Hematopoietic multipotent progenitor cell (in vitro differentiated cells): ENCODE data around the gene CABCOCO1. TPM values are rescaled to one million over a fixed set of nuclear protein-coding genes. Genes with fewer than 3 reads are reported as not detected.
"Not testable (repeated sequence)": the region's sequence is repeated elsewhere in the genome, so short reads cannot be mapped to it uniquely, and the experiment has no call there.

ENCODE experiments used
- DNase-seq, 3 donors: peaks; one replicate each; pipeline ENCODE4 v3.0.0-alpha.2; 2011 to 2015; ENCODE audit warnings: low read depth in 2 of 3, low spot score in 2 of 3
- total RNA-seq: library from RNA; depleted of rRNA; stranded (reverse); fragments of >200 nt; gene quantifications from one replicate; pipeline ENCODE4 v1.2.3, GENCODE V29; 2012

CABCOCO1 gene
- total RNA-seq, 1 donor = not detected

- no peak for DNase-seq
These were observed 20.6 kb upstream of the CABCOCO1 start for GRCh38 chr10:61642150-61642571.

- DNase-seq = no peak
These were observed 20.1 kb upstream of the CABCOCO1 start for GRCh38 chr10:61642676-61643075.

GRCh38 chr10:61643316-61643751 lies 19.4 kb upstream of the CABCOCO1 start:
- DNase-seq = no peak

GRCh38 chr10:61653699-61654098 lies 9.0 kb upstream of the CABCOCO1 start:
- no peak for DNase-seq

- no peak for DNase-seq
These were observed 7.3 kb upstream of the CABCOCO1 start for GRCh38 chr10:61655335-61655851.

- DNase-seq = no peak
These were observed 737 bp downstream of the CABCOCO1 start for GRCh38 chr10:61663466-61663865.

- DNase-seq = no peak
These were observed 2.3 kb downstream of the CABCOCO1 start for GRCh38 chr10:61664985-61665384.

- DNase-seq = no peak
These were observed 6.5 kb downstream of the CABCOCO1 start for GRCh38 chr10:61669161-61669725.

GRCh38 chr10:61669849-61670248 lies 7.1 kb downstream of the CABCOCO1 start:
- DNase-seq = no peak

GRCh38 chr10:61673360-61673759 lies 10.6 kb downstream of the CABCOCO1 start:
- DNase-seq = no peak

GRCh38 chr10:61682323-61682722 lies 19.6 kb downstream of the CABCOCO1 start:
- DNase-seq = no peak

- DNase-seq = no peak
These were observed 20.6 kb downstream of the CABCOCO1 start for GRCh38 chr10:61683319-61683718.

GRCh38 chr10:61684894-61685507 lies 22.3 kb downstream of the CABCOCO1 start:
- DNase-seq = no peak

GRCh38 chr10:61688551-61689308 lies 26.0 kb downstream of the CABCOCO1 start:
- DNase-seq = no peak

- DNase-seq = not testable (repeated sequence)
These were observed 28.9 kb downstream of the CABCOCO1 start for GRCh38 chr10:61691667-61692066.

GRCh38 chr10:61692447-61693010 lies 29.8 kb downstream of the CABCOCO1 start:
- DNase-seq = no peak

GRCh38 chr10:61698968-61699655 lies 36.4 kb downstream of the CABCOCO1 start:
- no peak for DNase-seq

- no peak for DNase-seq
These were observed 38.5 kb downstream of the CABCOCO1 start for GRCh38 chr10:61701055-61701705.

- no peak for DNase-seq
These were observed 39.0 kb downstream of the CABCOCO1 start for GRCh38 chr10:61701706-61702105.

GRCh38 chr10:61702584-61702983 lies 39.9 kb downstream of the CABCOCO1 start:
- DNase-seq = no peak
